NOMO-1 treated with dmso at 0.1 percent for 144 hours (cell line): Measurements from ENCODE around the gene CAPS.
"Not testable (repeated sequence)": the region's sequence is repeated elsewhere in the genome, so short reads cannot be mapped to it uniquely, and the experiment has no call there.

Experiments
- DNase-seq: peaks from one replicate; lab custom pipeline; 2025; ENCODE audit not compliant: unreplicated experiment; lab: John Stamatoyannopoulos, UW

Gene CAPS

DNA sequence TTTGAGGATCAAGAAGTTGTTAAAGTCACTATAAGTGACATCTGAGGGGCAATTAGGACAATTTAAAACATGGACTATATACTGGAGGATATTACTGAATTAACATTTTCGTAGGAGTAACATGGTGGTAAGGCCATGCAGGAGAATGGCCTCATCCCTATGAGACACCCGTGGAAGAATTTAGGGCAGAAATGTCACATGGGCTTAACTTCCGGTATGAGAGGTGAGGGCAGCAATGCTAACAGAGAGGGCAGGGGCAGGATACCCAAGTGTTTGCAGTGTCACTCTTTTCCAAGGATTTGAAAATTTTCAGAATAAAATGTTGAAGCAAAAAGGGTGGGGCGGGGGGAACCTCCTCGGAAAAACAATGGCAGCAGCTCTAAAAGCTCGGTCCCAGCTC is 40.2 kb downstream of the CAPS start:
- DNase-seq, result no peak

DNA sequence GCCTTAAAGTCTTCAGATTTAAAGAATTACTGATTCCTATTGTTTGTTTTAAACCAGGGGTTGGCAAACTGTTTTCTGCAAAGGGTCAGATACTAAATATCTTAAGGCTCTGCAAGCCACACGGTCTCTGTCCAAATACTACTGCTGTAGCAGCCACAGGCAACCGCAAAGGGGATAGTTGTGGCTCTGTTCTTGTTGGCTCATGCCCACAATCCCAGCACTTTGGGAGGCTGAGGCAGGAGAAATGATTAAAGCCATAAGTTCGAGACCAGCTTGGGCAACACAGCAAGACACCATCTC is 41.5 kb downstream of the CAPS start:
- no peak for DNase-seq

DNA sequence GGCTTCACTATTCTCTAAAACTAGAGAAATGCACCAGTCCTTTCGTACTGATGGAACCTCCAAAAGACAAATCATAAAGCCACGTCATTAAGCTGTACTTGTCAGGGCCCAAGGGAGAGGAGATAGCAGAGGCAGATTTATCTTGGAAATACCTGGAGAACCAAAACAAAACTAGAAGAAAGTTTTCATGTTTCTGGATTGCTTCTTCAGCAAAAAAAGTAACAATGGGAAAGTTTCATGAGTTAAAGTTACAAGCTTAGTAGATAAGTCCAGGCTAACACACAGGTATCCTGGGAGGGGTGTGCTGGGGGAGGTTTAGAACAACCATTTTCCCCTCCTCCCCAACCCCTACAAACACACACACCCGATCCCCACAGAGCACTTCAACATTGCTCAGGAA is 42.3 kb downstream of the CAPS start:
- no peak for DNase-seq

GRCh38 chr19:5956728-5957127 is 42.7 kb downstream of the CAPS start:
- no peak for DNase-seq

DNA sequence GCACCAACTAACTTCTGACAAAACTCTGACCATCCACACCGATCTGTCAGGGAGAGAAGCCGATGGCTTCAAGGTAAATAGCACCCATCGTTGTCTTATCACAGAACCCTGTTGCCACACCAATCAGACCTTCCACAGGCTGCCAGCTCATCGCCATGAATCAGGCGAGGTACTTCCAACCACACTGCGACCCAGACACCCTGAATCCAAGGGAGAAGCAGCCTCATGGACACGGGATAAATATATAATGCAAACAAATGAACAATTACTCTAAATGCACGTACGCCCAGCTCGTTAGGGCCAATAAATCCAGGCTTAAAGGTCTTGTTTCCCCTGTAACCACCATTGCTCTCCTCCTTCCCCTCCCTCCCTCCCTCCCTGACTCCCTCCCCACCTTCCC is 43.1 kb downstream of the CAPS start:
- no peak for DNase-seq

DNA sequence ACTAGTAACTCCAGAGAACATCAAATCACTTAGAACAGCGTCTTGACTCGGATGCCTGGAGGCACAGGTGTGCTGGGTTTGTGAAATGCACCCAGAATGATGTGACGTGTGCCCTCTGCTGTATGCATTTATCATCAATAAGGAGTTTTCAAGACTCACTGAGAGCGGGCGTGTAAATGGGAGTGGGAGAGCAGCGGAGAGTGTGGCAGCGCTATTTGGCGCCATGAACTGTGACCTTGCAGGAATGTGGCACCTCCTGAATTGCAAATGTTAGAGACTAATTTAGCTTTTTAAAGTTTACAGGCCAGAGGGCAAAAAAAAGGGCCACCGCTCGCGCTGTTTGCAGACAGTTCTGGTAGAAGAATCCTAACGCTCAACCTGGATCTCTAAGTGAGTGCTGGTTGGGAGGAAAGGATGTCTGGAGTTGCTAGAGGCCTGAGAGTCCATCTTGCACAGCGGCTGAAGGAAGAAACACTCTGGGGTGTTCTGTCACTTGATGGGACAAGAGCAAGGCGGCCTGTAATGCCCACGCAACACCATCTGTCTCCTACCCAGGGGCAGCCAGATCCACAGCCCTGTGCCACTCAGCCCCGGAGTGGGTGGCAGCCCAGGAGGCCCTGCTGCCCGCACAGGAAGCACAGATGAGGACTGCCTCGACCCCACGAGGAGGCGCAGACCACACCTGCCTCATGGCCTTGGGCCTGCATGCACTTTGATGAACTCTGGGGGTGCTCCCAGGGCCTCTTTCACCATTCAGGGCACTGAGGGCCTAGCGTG is 44.2 kb downstream of the CAPS start:
- no peak for DNase-seq

DNA sequence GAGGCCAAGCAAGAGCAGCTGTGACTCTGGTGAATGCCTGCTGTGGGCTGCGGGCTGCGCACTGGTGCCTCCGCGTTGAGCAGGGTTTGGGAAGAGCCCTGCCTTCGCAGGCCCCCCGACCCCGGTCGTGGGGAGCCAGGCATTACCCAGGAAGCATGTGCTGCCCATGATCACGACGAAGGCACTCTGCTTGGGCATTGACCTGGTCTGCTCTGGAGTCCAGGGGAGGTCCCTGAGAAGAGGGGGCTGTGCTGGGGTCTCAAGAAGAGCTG is 44.7 kb downstream of the CAPS start:
- DNase-seq, result no peak

DNA sequence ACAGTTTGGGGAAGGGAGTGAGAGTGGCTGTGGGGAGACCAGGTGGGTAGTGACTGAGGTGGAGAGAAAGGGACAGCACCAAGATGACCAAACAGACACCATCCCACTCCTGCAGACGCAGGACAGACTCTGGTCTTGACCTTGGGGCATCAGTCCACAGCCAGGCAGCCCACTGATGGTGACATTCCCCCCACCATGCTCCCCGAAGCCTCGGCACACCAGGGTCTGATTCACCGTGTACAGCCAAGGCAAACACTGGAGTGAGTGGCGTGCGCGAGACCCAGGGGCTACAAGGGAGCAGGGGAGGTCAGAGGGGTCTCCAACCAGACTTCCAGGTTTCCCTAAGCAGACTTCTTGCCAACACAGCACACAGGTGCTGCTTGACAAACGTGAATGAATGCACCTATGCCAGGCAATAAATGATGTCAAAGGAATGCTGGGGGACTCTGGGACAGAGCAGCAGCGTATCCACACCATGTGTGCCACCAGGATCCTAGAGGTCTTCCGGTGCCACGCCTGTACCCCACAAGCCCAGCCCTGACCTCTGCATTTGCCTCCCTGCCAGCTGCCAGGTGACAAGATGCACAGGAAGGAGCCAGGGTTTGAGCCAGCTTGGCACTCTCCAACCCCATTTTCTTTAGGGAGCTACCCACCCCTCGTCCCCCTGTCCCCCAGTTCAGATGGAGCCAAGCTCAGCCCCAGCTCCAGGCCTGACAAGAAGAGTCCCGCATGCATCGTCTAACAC is 45.4 kb downstream of the CAPS start:
- no peak for DNase-seq

- DNase-seq, result no peak
Observed at GRCh38 chr19:5960005-5961001, 46.2 kb downstream of the CAPS start.

- DNase-seq, result not testable (repeated sequence)
Observed at GRCh38 chr19:5961641-5961968, 47.6 kb downstream of the CAPS start.

GRCh38 chr19:5961969-5962945 is 48.2 kb downstream of the CAPS start:
- no peak for DNase-seq

GRCh38 chr19:5963259-5963658 is 49.2 kb downstream of the CAPS start:
- not testable (repeated sequence) for DNase-seq

- DNase-seq, result no peak
Observed at GRCh38 chr19:5963855-5964254, 49.8 kb downstream of the CAPS start.

GRCh38 chr19:5964816-5965565 is 50.9 kb downstream of the CAPS start:
- DNase-seq, result no peak
